T-cell (primary cell): Measurements from ENCODE around the gene YEATS4. TPM values are rescaled to one million over a fixed set of nuclear protein-coding genes. Genes with fewer than 3 reads are reported as not detected.

Experiments
- ATAC-seq, 4 experiments: fragments of 200-7000 bp in 3 of 4; fragments of 150-1000 bp in 1 of 4; cut with Tn5 transposase; replicated peaks in 1 of 4; 1 replicate in 3 of 4; 2 replicates in 1 of 4; pipeline ENCODE4 v1.10.0; 2021; ENCODE audit warnings: moderate library complexity in 3 of 4, mild to moderate bottlenecking in 2 of 4, moderate number of reproducible peaks in 1 of 4
- CTCF ChIA-PET, 2 donors: fragments of 300-600 bp; sonication (Branson Sonifier 250); formaldehyde crosslinking; loops; one replicate each; lab custom pipeline; 2022; ENCODE audit warnings: antibody characterized with exemption in 2 of 2; lab: Charles Lee
- POLR2A ChIA-PET, 2 donors: fragments of 300-600 bp; sonication (Branson Sonifier 250); formaldehyde crosslinking; loops; one replicate each; lab custom pipeline; 2022; ENCODE audit warnings: antibody characterized with exemption in 2 of 2; lab: Charles Lee
- DNase-seq, 35 experiments: peaks; one replicate each; pipeline versions ENCODE4 v3.0.0 to v3.0.0-alpha.2; 2013 to 2023
- H3K27ac ChIP-seq: one replicate; pipeline ENCODE4 v1.5.1; 2013; ENCODE audit warnings: low read length
- H3K27me3 ChIP-seq, 2 experiments: replicated peaks in 1 of 2; 1 replicate in 1 of 2; 2 replicates in 1 of 2; pipeline versions ENCODE4 v1.6.1 to v1.7.0; 2013; ENCODE audit warnings: low read length in 1 of 2, mixed read lengths in 1 of 2; ENCODE audit not compliant: control insufficient read depth in 2 of 2, insufficient read depth in 2 of 2; ENCODE audit errors: extremely low read depth in 1 of 2
- H3K36me3 ChIP-seq, 2 donors: 1 replicate in 1 of 2; 2 replicates in 1 of 2; pipeline versions ENCODE4 v1.6.1 to v1.7.0; 2013; ENCODE audit warnings: low read length in 1 of 2; ENCODE audit not compliant: control insufficient read depth in 2 of 2, insufficient read depth in 1 of 2; ENCODE audit errors: extremely low read depth in 1 of 2
- H3K4me1 ChIP-seq, 2 experiments: 1 replicate in 1 of 2; 2 replicates in 1 of 2; pipeline versions ENCODE4 v1.6.1 to v1.7.0; 2013; ENCODE audit warnings: low read length in 2 of 2, mixed read lengths in 1 of 2; ENCODE audit not compliant: insufficient read depth in 2 of 2, control insufficient read depth in 1 of 2; ENCODE audit errors: extremely low read depth in 1 of 2
- H3K4me3 ChIP-seq, 2 donors: 1 replicate in 1 of 2; 2 replicates in 1 of 2; pipeline versions ENCODE4 v1.5.1 to v1.7.0; 2013; ENCODE audit warnings: mild to moderate bottlenecking in 2 of 2, low read length in 1 of 2, moderate library complexity in 1 of 2; ENCODE audit not compliant: control insufficient read depth in 1 of 2; ENCODE audit errors: extremely low read depth in 1 of 2
- H3K9me3 ChIP-seq: 2 replicates; pipeline ENCODE4 v1.7.0; 2013
- H3K27ac Mint-ChIP-seq, 2 donors: one replicate each; pipeline ENCODE4 v1.8.0; 2020 to 2021; ENCODE audit warnings: mild to moderate bottlenecking in 2 of 2, mixed read lengths in 2 of 2
- H3K27me3 Mint-ChIP-seq, 2 donors: one replicate each; pipeline ENCODE4 v1.8.0; 2021 to 2022; ENCODE audit warnings: mixed read lengths in 2 of 2
- H3K36me3 Mint-ChIP-seq: one replicate; pipeline ENCODE4 v1.8.0; 2021; ENCODE audit warnings: mixed read lengths
- H3K4me1 Mint-ChIP-seq, 3 donors: one replicate each; pipeline ENCODE4 v1.8.0; 2020 to 2022; ENCODE audit warnings: mixed read lengths in 3 of 3, mild to moderate bottlenecking in 1 of 3
- H3K4me3 Mint-ChIP-seq, 3 donors: one replicate each; pipeline ENCODE4 v1.8.0; 2020 to 2022; ENCODE audit warnings: mild to moderate bottlenecking in 3 of 3, mixed read lengths in 3 of 3, moderate library complexity in 3 of 3
- H3K9me3 Mint-ChIP-seq, 3 donors: one replicate each; pipeline ENCODE4 v1.8.0; 2020 to 2022; ENCODE audit warnings: mixed read lengths in 3 of 3
- WGBS: methylation state at CpG from one replicate; pipeline ENCODE4 v1.1.5; 2013; ENCODE audit warnings: missing lambda C conversion rate; ENCODE audit not compliant: insufficient coverage; 5-methylcytosine and 5-hydroxymethylcytosine counted together
- total RNA-seq, 35 experiments: library from RNA in 6 of 35; stranded (reverse) in 6 of 35; fragments of 120-200 nt in 1 of 35; gene quantifications; one replicate each; pipeline versions ENCODE4 v1.2.1 to v1.2.4 and lab custom pipeline; 2013 to 2026

YEATS4 gene
- total RNA-seq, 5 donors from 2014 or later (not counting 1 experiment from before 2014, with no cell fraction given) = 16.3 to 29.6 (median 21.5) TPM

- H3K27ac Mint-ChIP-seq = no peak overlapping the region
- 100% methylated on average over 5 of the region's 7 CpGs for WGBS
- CTCF ChIA-PET = no interaction called here
- no peak overlapping the region for H3K4me3 ChIP-seq
- H3K4me1 ChIP-seq = no peaks in the 10 kb centered on the region
- no peak overlapping the region for H3K27ac ChIP-seq
- ATAC-seq = no peak
- no peaks in the 10 kb centered on the region for H3K27me3 Mint-ChIP-seq
- POLR2A ChIA-PET = no interaction called here
- H3K27me3 ChIP-seq = no peaks in the 10 kb centered on the region
- H3K4me3 Mint-ChIP-seq = no peak overlapping the region
- H3K36me3 ChIP-seq = no peaks in the 10 kb centered on the region
- H3K36me3 Mint-ChIP-seq = no peaks in the 10 kb centered on the region
- DNase-seq = no peak
- no peaks in the 10 kb centered on the region for H3K9me3 ChIP-seq
- H3K9me3 Mint-ChIP-seq = no peaks in the 10 kb centered on the region
- H3K4me1 Mint-ChIP-seq = no peaks in the 10 kb centered on the region
Observed at GRCh38 chr12:69428351-69429073, 69.0 kb downstream of the YEATS4 start.

- Histone ChIP-seq H3K4me3 (no peak overlapping the region), H3K4me1 (no peaks in the 10 kb centered on the region), H3K27ac (no peak overlapping the region), H3K27me3 (no peaks in the 10 kb centered on the region), H3K9me3 (no peaks in the 10 kb centered on the region), H3K36me3 (no peaks in the 10 kb centered on the region)
- ATAC-seq (no peak), DNase-seq (no peak)
- ChIA-PET CTCF (no interaction called here), POLR2A (no interaction called here)
- Mint-ChIP-seq H3K4me3 (no peak overlapping the region), H3K36me3 (no peaks in the 10 kb centered on the region), H3K9me3 (no peaks in the 10 kb centered on the region), H3K27ac (no peak overlapping the region), H3K4me1 (no peaks in the 10 kb centered on the region), H3K27me3 (no peaks in the 10 kb centered on the region)
- 100% methylated on average over 3 of the region's 8 CpGs for WGBS
Observed at GRCh38 chr12:69430942-69431590, 71.5 kb downstream of the YEATS4 start.

DNA sequence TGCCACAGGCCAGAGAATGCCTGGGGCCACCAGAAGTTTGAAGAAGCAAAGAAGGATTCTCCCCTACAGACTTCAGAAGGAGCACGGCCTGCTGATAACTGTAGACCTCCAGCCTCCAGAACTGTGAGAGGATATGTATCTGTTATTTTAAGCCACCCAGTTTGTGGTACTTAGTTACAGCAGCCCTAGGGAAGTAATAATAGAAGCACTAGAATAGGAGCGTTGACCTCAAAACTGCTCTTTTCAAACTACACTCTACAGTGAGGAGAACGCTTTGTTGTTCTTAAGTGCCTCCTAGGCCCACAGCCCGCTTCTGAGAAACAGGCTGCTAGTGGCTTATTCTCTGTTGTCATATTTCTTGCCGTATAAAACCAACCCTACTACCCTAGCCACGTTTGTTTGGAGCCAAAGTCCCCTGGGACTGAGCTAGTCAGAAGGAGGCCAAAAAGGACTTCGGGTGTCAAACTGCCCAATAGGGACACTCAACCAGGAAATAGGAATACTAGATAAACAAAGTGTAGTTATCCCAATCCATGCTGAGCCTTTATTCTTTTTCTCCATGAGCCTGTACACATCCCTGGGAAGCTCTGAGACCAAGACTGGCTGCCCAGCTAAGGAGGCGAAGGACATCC lies 72.2 kb downstream of the YEATS4 start:
- DNase-seq = no peak
- H3K4me3 ChIP-seq = no peak overlapping the region
- no peak for ATAC-seq
- H3K9me3 Mint-ChIP-seq = no peaks in the 10 kb centered on the region
- no peaks in the 10 kb centered on the region for H3K4me1 Mint-ChIP-seq
- no peaks in the 10 kb centered on the region for H3K27me3 ChIP-seq
- ChIA-PET POLR2A (no interaction called here), CTCF (no interaction called here)
- no peaks in the 10 kb centered on the region for H3K9me3 ChIP-seq
- no peaks in the 10 kb centered on the region for H3K4me1 ChIP-seq
- H3K27ac ChIP-seq = no peak overlapping the region
- no peaks in the 10 kb centered on the region for H3K36me3 Mint-ChIP-seq
- H3K36me3 ChIP-seq = no peaks in the 10 kb centered on the region
- no peaks in the 10 kb centered on the region for H3K27me3 Mint-ChIP-seq
- 100% methylated on average over 2 of the region's 8 CpGs for WGBS
- no peak overlapping the region for H3K27ac Mint-ChIP-seq
- no peak overlapping the region for H3K4me3 Mint-ChIP-seq

DNA sequence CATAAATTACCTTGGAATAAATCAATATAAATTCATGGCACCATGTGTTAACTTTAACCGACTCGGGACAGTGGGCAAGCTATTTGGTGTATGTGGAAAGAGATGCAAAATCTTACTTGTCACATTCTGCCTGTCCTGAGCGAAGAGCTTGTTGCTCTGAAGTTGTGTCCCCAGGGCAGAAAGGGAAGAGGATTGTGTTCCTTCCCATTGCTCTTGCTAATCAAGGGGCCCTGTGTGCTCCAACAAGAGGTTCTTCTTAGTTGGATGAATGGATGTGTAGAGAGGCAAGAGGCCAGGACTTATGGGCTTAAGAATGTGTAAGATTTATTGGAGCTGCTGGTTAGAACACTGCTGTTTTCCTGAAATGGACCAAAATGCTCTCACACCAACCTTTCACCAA lies 74.1 kb downstream of the YEATS4 start:
- Mint-ChIP-seq H3K4me1 (no peaks in the 10 kb centered on the region), H3K27me3 (no peaks in the 10 kb centered on the region), H3K36me3 (no peaks in the 10 kb centered on the region), H3K4me3 (no peak overlapping the region), H3K9me3 (no peaks in the 10 kb centered on the region), H3K27ac (no peak overlapping the region)
- Histone ChIP-seq H3K4me1 (no peaks in the 10 kb centered on the region), H3K4me3 (no peak overlapping the region), H3K27me3 (no peaks in the 10 kb centered on the region), H3K36me3 (no peaks in the 10 kb centered on the region), H3K9me3 (no peaks in the 10 kb centered on the region), H3K27ac (no peak overlapping the region)
- ChIA-PET CTCF (interaction anchor here in 1 of 2 donors (0.5 kb wide), 1 partner anchor 30 kb away, joined by 3 read pairs; no protein-coding TSS in a partner anchor), POLR2A (no interaction called here)
- no peak for DNase-seq
- no peak for ATAC-seq
- 88% methylated on average over 1 of the region's 3 CpGs for WGBS

- ChIA-PET CTCF (no interaction called here), POLR2A (no interaction called here)
- no peak for DNase-seq
- Mint-ChIP-seq H3K36me3 (no peaks in the 10 kb centered on the region), H3K27me3 (no peaks in the 10 kb centered on the region), H3K4me3 (no peak overlapping the region), H3K4me1 (no peaks in the 10 kb centered on the region), H3K27ac (no peak overlapping the region), H3K9me3 (no peaks in the 10 kb centered on the region)
- no peak overlapping the region for H3K4me3 ChIP-seq
- no peaks in the 10 kb centered on the region for H3K9me3 ChIP-seq
- no peak for ATAC-seq
- no peaks in the 10 kb centered on the region for H3K27me3 ChIP-seq
- WGBS = no CpG with 5 or more reads among the region's 1 CpG
- no peaks in the 10 kb centered on the region for H3K36me3 ChIP-seq
- no peak overlapping the region for H3K27ac ChIP-seq
- no peaks in the 10 kb centered on the region for H3K4me1 ChIP-seq
Observed at GRCh38 chr12:69435644-69436043, 76.1 kb downstream of the YEATS4 start.

- no peak overlapping the region for H3K27ac ChIP-seq
- H3K4me1 ChIP-seq = no peaks in the 10 kb centered on the region
- DNase-seq (no peak), ATAC-seq (no peak)
- H3K27me3 ChIP-seq = no peaks in the 10 kb centered on the region
- Mint-ChIP-seq H3K4me3 (no peak overlapping the region), H3K36me3 (no peaks in the 10 kb centered on the region), H3K27me3 (no peaks in the 10 kb centered on the region), H3K27ac (no peak overlapping the region), H3K9me3 (no peaks in the 10 kb centered on the region), H3K4me1 (no peaks in the 10 kb centered on the region)
- ChIA-PET POLR2A (no interaction called here), CTCF (no interaction called here)
- H3K36me3 ChIP-seq = no peaks in the 10 kb centered on the region
- H3K4me3 ChIP-seq = no peak overlapping the region
- no peaks in the 10 kb centered on the region for H3K9me3 ChIP-seq
- WGBS = 100% methylated on average over 1 of the region's 2 CpGs
Observed at GRCh38 chr12:69437073-69437472, 77.5 kb downstream of the YEATS4 start.
